ENCODE results near the gene ITK.
"Not testable (repeated sequence)": the region's sequence is repeated elsewhere in the genome, so short reads cannot be mapped to it uniquely, and the experiment has no call there.

ITK gene

GRCh38 chr5:157233515-157233914, 52.9 kb downstream of the ITK start:
- no peak for DNase-seq (ENCODE audit: low spot score)
- no peak for TF ChIP-seq CTCF (IDR thresholded peaks at IDR 0.05; ENCODE audit: extremely low read depth, missing control alignments)

GRCh38 chr5:157236423-157236822, 55.8 kb downstream of the ITK start:
- TF ChIP-seq CTCF (IDR thresholded peaks at IDR 0.05; ENCODE audit: extremely low read depth, missing control alignments): no peak
- DNase-seq (ENCODE audit: low spot score): no peak

GRCh38 chr5:157241483-157241882, 60.8 kb downstream of the ITK start:
- no peak for TF ChIP-seq CTCF (IDR thresholded peaks at IDR 0.05; ENCODE audit: extremely low read depth, missing control alignments)
- DNase-seq (ENCODE audit: low spot score): no peak

- not testable (repeated sequence) for DNase-seq (ENCODE audit: low spot score)
These were observed 64.1 kb downstream of the ITK start for GRCh38 chr5:157244704-157245103.

GRCh38 chr5:157245476-157245875, 64.8 kb downstream of the ITK start:
- no peak for TF ChIP-seq CTCF (IDR thresholded peaks at IDR 0.05; ENCODE audit: extremely low read depth, missing control alignments)
- DNase-seq (ENCODE audit: low spot score): no peak

- no peak for TF ChIP-seq CTCF (IDR thresholded peaks at IDR 0.05; ENCODE audit: extremely low read depth, missing control alignments)
- no peak for DNase-seq (ENCODE audit: low spot score)
These were observed 65.2 kb downstream of the ITK start for GRCh38 chr5:157245886-157246285.

GRCh38 chr5:157247267-157247666, 66.6 kb downstream of the ITK start:
- DNase-seq (ENCODE audit: low spot score): no peak

More at GRCh38 chr5:157247267-157247666, 66.6 kb downstream of the ITK start:
- TF ChIP-seq CTCF (IDR thresholded peaks at IDR 0.05; ENCODE audit: extremely low read depth, missing control alignments): no peak
